Breast epithelium (tissue), 3 donors: ENCODE data around the gene NBPF12.
"Not testable (repeated sequence)": the region's sequence is repeated elsewhere in the genome, so short reads cannot be mapped to it uniquely, and the experiment has no call there.

ENCODE experiments used
- POLR2A ChIP-seq: fragments of 450-650 bp; IDR thresholded peaks from one replicate; pipeline ENCODE4 v1.6.1; 2016; ENCODE audit warnings: antibody characterized with exemption, mild to moderate bottlenecking, moderate library complexity
- POLR2AphosphoS5 ChIP-seq, 3 donors: sonication (generic); formaldehyde crosslinking; IDR thresholded peaks; one replicate each; pipeline ENCODE4 v1.6.1; 2017; ENCODE audit warnings: antibody characterized with exemption in 3 of 3
- TF ChIP-seq, protein P1 (sequence below), 3 donors: fragments of 450-650 bp; IDR thresholded peaks; one replicate each; pipeline ENCODE4 v1.5.1; 2016 to 2017; ENCODE audit warnings: antibody characterized with exemption in 3 of 3, mild to moderate bottlenecking in 3 of 3, moderate library complexity in 3 of 3

DNA sequence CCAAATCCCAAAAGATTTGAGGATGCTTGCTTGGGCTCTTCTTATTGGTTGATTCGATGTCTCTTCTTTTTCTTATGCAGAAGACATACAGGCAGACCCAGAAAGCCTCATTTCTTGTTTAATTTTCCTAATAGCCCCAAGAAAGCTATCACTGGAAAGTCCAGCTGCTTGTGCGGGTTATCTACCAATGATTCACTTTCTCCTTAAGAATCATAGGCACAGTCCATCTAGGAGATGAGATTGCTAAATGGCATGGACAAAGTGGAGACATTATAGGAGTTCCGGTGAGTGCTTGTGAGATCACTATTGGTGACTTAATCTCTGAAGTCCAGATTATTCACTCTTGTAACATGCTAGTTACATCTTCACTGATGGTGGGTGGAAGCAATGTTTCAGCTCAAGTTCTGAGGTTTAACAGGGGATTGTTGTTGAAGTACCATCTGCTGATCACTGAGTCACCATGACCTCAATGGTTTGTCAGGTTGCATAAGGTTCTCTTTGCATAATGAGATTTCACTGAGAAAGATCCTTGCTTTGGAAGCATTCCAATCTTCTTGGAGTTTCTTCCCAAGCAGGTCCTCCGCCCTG is 92.0 kb downstream of the NBPF12 start:
- not testable (repeated sequence) for TF ChIP-seq POLR2AphosphoS5 (IDR thresholded peaks at IDR 0.05); POLR2A
- TF ChIP-seq, protein P1, sequence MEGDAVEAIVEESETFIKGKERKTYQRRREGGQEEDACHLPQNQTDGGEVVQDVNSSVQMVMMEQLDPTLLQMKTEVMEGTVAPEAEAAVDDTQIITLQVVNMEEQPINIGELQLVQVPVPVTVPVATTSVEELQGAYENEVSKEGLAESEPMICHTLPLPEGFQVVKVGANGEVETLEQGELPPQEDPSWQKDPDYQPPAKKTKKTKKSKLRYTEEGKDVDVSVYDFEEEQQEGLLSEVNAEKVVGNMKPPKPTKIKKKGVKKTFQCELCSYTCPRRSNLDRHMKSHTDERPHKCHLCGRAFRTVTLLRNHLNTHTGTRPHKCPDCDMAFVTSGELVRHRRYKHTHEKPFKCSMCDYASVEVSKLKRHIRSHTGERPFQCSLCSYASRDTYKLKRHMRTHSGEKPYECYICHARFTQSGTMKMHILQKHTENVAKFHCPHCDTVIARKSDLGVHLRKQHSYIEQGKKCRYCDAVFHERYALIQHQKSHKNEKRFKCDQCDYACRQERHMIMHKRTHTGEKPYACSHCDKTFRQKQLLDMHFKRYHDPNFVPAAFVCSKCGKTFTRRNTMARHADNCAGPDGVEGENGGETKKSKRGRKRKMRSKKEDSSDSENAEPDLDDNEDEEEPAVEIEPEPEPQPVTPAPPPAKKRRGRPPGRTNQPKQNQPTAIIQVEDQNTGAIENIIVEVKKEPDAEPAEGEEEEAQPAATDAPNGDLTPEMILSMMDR (IDR thresholded peaks at IDR 0.05), result not testable (repeated sequence)
